Adrenal gland (tissue), 5 donors: ENCODE measurements around the gene PIK3IP1.

Experiments used
- CTCF ChIP-seq, 6 experiments: fragments of 450-650 bp in 4 of 6; fragments of 200-600 bp in 2 of 6; sonication (generic) in 1 of 6; IDR thresholded peaks; 1 replicate in 5 of 6; 2 replicates in 1 of 6; pipeline versions ENCODE4 v1.5.1 to v1.8.0; 2016 to 2021; ENCODE audit warnings: antibody characterized with exemption in 6 of 6, mild to moderate bottlenecking in 2 of 6, moderate library complexity in 1 of 6
- POLR2A ChIP-seq, 2 donors: fragments of 450-650 bp; IDR thresholded peaks; one replicate each; pipeline ENCODE4 v1.6.1; 2017; ENCODE audit warnings: antibody characterized with exemption in 2 of 2, mild to moderate bottlenecking in 2 of 2, moderate library complexity in 1 of 2
- donor health status: DM: no; HTN: no; CAD: no.

DNA sequence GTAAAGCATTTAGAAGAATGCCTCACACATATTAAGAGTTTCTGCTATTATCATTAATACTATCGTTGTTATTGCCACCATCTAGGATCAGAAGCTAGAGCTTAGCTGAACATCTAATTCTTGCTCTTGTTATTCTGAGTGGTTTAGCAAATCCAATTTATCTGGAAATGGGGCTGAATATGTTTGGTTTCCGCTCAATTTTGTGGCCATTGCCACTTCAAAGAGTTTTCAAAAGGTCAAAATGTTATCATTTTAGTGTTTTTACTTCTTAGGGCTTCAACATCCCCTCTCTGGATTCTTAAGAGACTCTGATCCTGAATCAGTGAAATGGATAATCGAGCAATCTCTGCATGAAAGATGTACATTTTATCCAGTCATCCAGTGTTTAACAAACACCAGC lies 10.2 kb upstream of the PIK3IP1 start:
- no peak for TF ChIP-seq CTCF (IDR thresholded peaks at IDR 0.05)
- no peak for TF ChIP-seq POLR2A (IDR thresholded peaks at IDR 0.05)
